GM12878 (cell line): Measurements from ENCODE around the gene NR1H4. TPM values are rescaled to one million over a fixed set of nuclear protein-coding genes. Genes with fewer than 3 reads are reported as not detected.

Experiments used
- ATAC-seq: fragments of 200-7000 bp; cut with Tn5 transposase; 3 replicates; pipeline ENCODE4 v1.9.1; 2020; ENCODE audit warnings: mild to moderate bottlenecking, moderate library complexity
- BruUV-seq: library from RNA; stranded (reverse); fragments of 400-500 nt; replicated peaks from 2 replicates; lab custom pipeline; 2021; lab: Mats Ljungman, UMichigan
- CTCF ChIA-PET: fragments of 300-600 bp; sonication (Branson Sonifier 250); formaldehyde crosslinking; extraction: SDS; loops from one replicate; lab custom pipeline; 2021; ENCODE audit warnings: inconsistent platforms; lab: Yijun Ruan, JAX
- POLR2A ChIA-PET: fragments of 350-600 bp; formaldehyde crosslinking; extraction: SDS; loops from one replicate; lab custom pipeline; 2021; ENCODE audit warnings: inconsistent platforms; lab: Charles Lee
- RAD21 ChIA-PET: fragments of 300-600 bp; sonication (Branson Sonifier 250); formaldehyde crosslinking; loops from one replicate; lab custom pipeline; 2023; ENCODE audit warnings: antibody characterized with exemption; ENCODE audit not compliant: unreplicated experiment; lab: Charles Lee
- SMC1A ChIA-PET: fragments of 300-600 bp; sonication (Branson Sonifier 250); formaldehyde crosslinking; loops from one replicate; lab custom pipeline; 2023; ENCODE audit not compliant: unreplicated experiment, uncharacterized antibody; lab: Charles Lee
- DNase-seq: peaks from one replicate; pipeline ENCODE4 v3.0.0-alpha.2; 2011; ENCODE audit warnings: low read depth, low spot score
- FAIRE-seq: peaks from 3 replicates; lab custom pipeline; 2011; peaks lifted over from hg19 to GRCh38; lab: Jason Lieb, UNC
- H2AFZ ChIP-seq: 2 replicates; pipeline ENCODE4 v1.6.0; 2011; ENCODE audit warnings: low read depth, low read length, control low read depth; ENCODE audit not compliant: control insufficient read depth
- H3K27ac ChIP-seq: 2 replicates; pipeline ENCODE4 v1.5.1; 2011; ENCODE audit warnings: control low read depth; ENCODE audit not compliant: control insufficient read depth, insufficient read depth
- H3K27me3 ChIP-seq, 2 experiments: replicated peaks in 1 of 2; 2 replicates each; pipeline versions ENCODE4 v1.6.0 to v1.6.1; 2011; ENCODE audit warnings: low read length in 1 of 2; ENCODE audit not compliant: control insufficient read depth in 2 of 2, insufficient read depth in 2 of 2
- H3K36me3 ChIP-seq, 2 experiments: 2 replicates each; pipeline ENCODE4 v1.5.1; 2011; ENCODE audit warnings: low read length in 1 of 2; ENCODE audit not compliant: control insufficient read depth in 2 of 2, insufficient read depth in 2 of 2
- H3K4me1 ChIP-seq: 2 replicates; pipeline ENCODE4 v1.6.1; 2011; ENCODE audit warnings: mild to moderate bottlenecking, low read length, moderate library complexity, mixed read lengths; ENCODE audit not compliant: control insufficient read depth, insufficient read depth
- H3K4me2 ChIP-seq: 2 replicates; pipeline ENCODE4 v1.6.0; 2011; ENCODE audit warnings: control low read depth; ENCODE audit not compliant: control insufficient read depth, insufficient read depth
- H3K4me3 ChIP-seq: fragments of 200-600 bp; sonication (generic); 2 replicates; pipeline ENCODE4 v1.5.1; 2016
- H3K79me2 ChIP-seq: 2 replicates; pipeline ENCODE4 v1.6.0; 2011; ENCODE audit warnings: low read length; ENCODE audit not compliant: control insufficient read depth, insufficient read depth
- H3K9ac ChIP-seq: 2 replicates; pipeline ENCODE4 v1.8.0; 2011; ENCODE audit warnings: low read length, control low read depth, mixed read lengths; ENCODE audit not compliant: control insufficient read depth, insufficient read depth
- H3K9me3 ChIP-seq: replicated peaks from 3 replicates; pipeline ENCODE4 v1.5.1; 2011; ENCODE audit warnings: mild to moderate bottlenecking, low read length; ENCODE audit not compliant: control insufficient read depth, insufficient read depth
- H4K20me1 ChIP-seq: 2 replicates; pipeline ENCODE4 v1.6.0; 2011; ENCODE audit not compliant: control insufficient read depth, insufficient read depth
- BACH1 ChIP-seq: fragments of 450-650 bp; IDR thresholded peaks from 2 replicates; pipeline ENCODE4 v1.6.1; 2017; ENCODE audit warnings: mild to moderate bottlenecking, borderline replicate concordance
- DPF2 ChIP-seq: fragments of 450-650 bp; IDR thresholded peaks from 2 replicates; pipeline ENCODE4 v1.6.1; 2017; ENCODE audit warnings: mild to moderate bottlenecking
- NBN ChIP-seq: fragments of 450-650 bp; IDR thresholded peaks from 2 replicates; pipeline ENCODE4 v1.6.1; 2016
- NFYB ChIP-seq: IDR thresholded peaks from 2 replicates; pipeline ENCODE4 v1.6.1; 2011; ENCODE audit warnings: low read depth, mild to moderate bottlenecking, low read length, improper control_type of control experiment, moderate library complexity; ENCODE audit not compliant: insufficient read depth
- POU2F2 ChIP-seq: IDR thresholded peaks from 3 replicates; pipeline ENCODE4 v1.6.1; 2011; ENCODE audit warnings: low read depth, mild to moderate bottlenecking, low read length, borderline replicate concordance
- RBBP5 ChIP-seq: fragments of 200-600 bp; sonication (generic); conservative IDR thresholded peaks from 2 replicates; pipeline ENCODE4 v1.6.1; 2016
- RFX5 ChIP-seq: IDR thresholded peaks from 2 replicates; pipeline ENCODE4 v1.6.1; 2011; ENCODE audit warnings: low read depth, low read length, improper control_type of control experiment
- SMARCA5 ChIP-seq: fragments of 450-650 bp; IDR thresholded peaks from 2 replicates; pipeline ENCODE4 v1.6.1; 2017; ENCODE audit warnings: mild to moderate bottlenecking
- SMC3 ChIP-seq: IDR thresholded peaks from 2 replicates; pipeline ENCODE4 v1.6.1; 2011; ENCODE audit warnings: low read length, improper control_type of control experiment, borderline replicate concordance
- STAT3 ChIP-seq: IDR thresholded peaks from 2 replicates; pipeline ENCODE4 v1.6.1; 2011; ENCODE audit warnings: low read depth, low read length, improper control_type of control experiment
- TCF3 ChIP-seq: IDR thresholded peaks from 2 replicates; pipeline ENCODE4 v1.6.1; 2012; ENCODE audit warnings: low read depth, mild to moderate bottlenecking, low read length, borderline replicate concordance; ENCODE audit not compliant: insufficient read depth
- ZNF384 ChIP-seq: IDR thresholded peaks from 2 replicates; pipeline ENCODE4 v1.6.1; 2012; ENCODE audit warnings: low read depth, mild to moderate bottlenecking, low read length, improper control_type of control experiment, borderline replicate concordance
- WGBS: methylation state at CpG from one replicate; pipeline ENCODE4 v1.1.6; 2016; ENCODE audit warnings: low lambda C conversion rate; ENCODE audit not compliant: insufficient replicate concordance, insufficient coverage; ENCODE audit errors: missing lambda C conversion rate; 5-methylcytosine and 5-hydroxymethylcytosine counted together
- in situ Hi-C: fragments of 300-500 bp; cut with MboI; formaldehyde crosslinking; loops from 9 replicates; pipeline ENCODE4 v1.14.3; 2018; ENCODE audit warnings: mixed read lengths
- intact Hi-C: fragments of 100-400 bp; cut with micrococcal nuclease; formaldehyde crosslinking; loops from one replicate; pipeline ENCODE4 v1.14.2; 2022; ENCODE audit not compliant: unreplicated experiment
- polyA plus RNA-seq, 11 experiments: library from polyadenylated mRNA; depleted of rRNA in 4 of 11; unstranded in 6 of 11; stranded (reverse) in 5 of 11; fragments of >200 nt; fragmentation: Nextera tagmentation in 4 of 11; fragmentation: Illumina TruSeq in 1 of 11; extraction: Ambion mirVana in 4 of 11; extraction: Trizol in 1 of 11; gene quantifications; 1 replicate in 1 of 11; 2 replicates in 10 of 11; pipeline versions ENCODE4 v1.2.1 to v1.2.3, GENCODE V29; 2011 to 2016; ENCODE audit warnings: inconsistent platforms in 2 of 11, missing spikeins in 2 of 11, low read depth in 1 of 11
- total RNA-seq, 4 experiments: library from RNA; depleted of rRNA in 3 of 4; stranded (reverse); fragments of >200 nt in 3 of 4; fragmentation: Illumina TruSeq in 1 of 4; extraction: Trizol in 1 of 4; gene quantifications; 2 replicates each; pipeline versions ENCODE4 v1.2.1 to v1.2.3, GENCODE V29; 2013 to 2021
- TF ChIP-seq, protein P1 (sequence below): fragments of 450-650 bp; IDR thresholded peaks from 2 replicates; pipeline ENCODE4 v1.6.1; 2017; ENCODE audit warnings: low read depth, mild to moderate bottlenecking, moderate library complexity
- TF ChIP-seq, protein P2 (sequence below): IDR thresholded peaks from 2 replicates; pipeline ENCODE4 v1.6.1; 2011; ENCODE audit warnings: borderline replicate concordance, low read depth, mild to moderate bottlenecking, moderate library complexity, mixed read lengths, low read length; ENCODE audit not compliant: insufficient read depth; ENCODE audit errors: extremely low read length
- TF ChIP-seq, protein P3 (sequence below): IDR thresholded peaks from 2 replicates; pipeline ENCODE4 v1.6.1; 2011; ENCODE audit warnings: low read depth, low read length, improper control_type of control experiment, borderline replicate concordance

The NR1H4 gene
- total and polyA plus RNA-seq, 10 of the 15 experiments (the other 5 are each of a cell fraction or from before 2014, with no cell fraction given), result 0.04 TPM; not detected in 9

DNA sequence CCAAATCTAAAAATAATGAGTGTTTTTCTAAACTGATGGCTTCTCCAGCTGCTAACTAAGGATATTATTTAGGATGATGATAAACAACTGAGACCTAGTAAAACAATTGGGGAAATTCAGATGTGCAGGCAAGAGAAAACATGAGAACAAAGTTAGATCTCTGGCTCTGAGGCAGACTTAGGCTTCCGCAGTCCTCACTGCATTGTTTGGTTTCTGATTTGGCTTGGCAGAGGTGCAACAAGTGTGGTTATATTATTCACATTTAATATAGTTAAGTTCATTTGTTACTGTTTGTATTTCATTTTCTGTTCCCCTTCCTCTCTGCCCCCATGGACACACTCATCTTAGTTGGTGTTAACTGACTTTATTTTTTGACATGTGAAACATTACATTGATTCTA lies 30.2 kb upstream of the NR1H4 start:
- H3K9me3 ChIP-seq, result no peaks in the 10 kb centered on the region
- TF ChIP-seq, protein P1, sequence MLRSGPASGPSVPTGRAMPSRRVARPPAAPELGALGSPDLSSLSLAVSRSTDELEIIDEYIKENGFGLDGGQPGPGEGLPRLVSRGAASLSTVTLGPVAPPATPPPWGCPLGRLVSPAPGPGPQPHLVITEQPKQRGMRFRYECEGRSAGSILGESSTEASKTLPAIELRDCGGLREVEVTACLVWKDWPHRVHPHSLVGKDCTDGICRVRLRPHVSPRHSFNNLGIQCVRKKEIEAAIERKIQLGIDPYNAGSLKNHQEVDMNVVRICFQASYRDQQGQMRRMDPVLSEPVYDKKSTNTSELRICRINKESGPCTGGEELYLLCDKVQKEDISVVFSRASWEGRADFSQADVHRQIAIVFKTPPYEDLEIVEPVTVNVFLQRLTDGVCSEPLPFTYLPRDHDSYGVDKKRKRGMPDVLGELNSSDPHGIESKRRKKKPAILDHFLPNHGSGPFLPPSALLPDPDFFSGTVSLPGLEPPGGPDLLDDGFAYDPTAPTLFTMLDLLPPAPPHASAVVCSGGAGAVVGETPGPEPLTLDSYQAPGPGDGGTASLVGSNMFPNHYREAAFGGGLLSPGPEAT, result no peak
- TF ChIP-seq BACH1 (no peak), NBN (no peak), NFYB (no peak), DPF2 (no peak), ZNF384 (no peak), RFX5 (no peak), POU2F2 (no peak), TCF3 (no peak), SMC3 (no peak), STAT3 (no peak), RBBP5 (no peak), SMARCA5 (no peak)
- TF ChIP-seq, protein P2, sequence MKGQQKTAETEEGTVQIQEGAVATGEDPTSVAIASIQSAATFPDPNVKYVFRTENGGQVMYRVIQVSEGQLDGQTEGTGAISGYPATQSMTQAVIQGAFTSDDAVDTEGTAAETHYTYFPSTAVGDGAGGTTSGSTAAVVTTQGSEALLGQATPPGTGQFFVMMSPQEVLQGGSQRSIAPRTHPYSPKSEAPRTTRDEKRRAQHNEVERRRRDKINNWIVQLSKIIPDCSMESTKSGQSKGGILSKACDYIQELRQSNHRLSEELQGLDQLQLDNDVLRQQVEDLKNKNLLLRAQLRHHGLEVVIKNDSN, result no peak
- TF ChIP-seq, protein P3, sequence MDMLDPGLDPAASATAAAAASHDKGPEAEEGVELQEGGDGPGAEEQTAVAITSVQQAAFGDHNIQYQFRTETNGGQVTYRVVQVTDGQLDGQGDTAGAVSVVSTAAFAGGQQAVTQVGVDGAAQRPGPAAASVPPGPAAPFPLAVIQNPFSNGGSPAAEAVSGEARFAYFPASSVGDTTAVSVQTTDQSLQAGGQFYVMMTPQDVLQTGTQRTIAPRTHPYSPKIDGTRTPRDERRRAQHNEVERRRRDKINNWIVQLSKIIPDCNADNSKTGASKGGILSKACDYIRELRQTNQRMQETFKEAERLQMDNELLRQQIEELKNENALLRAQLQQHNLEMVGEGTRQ, result no peak
- TF ChIP-seq, all 136 proteins: peak for 0
- H3K9ac ChIP-seq, result no peak overlapping the region
- SMC1A ChIA-PET, result no interaction called here
- RAD21 ChIA-PET, result no interaction called here
- H4K20me1 ChIP-seq, result no peaks in the 10 kb centered on the region
- no peak overlapping the region for H3K4me3 ChIP-seq
- peaks cover 0 to 2% of the 10 kb centered on the region in 2 experiments; a peak in 1 of 4 replicates for H3K27me3 ChIP-seq
- POLR2A ChIA-PET, result no interaction called here
- H3K36me3 ChIP-seq, result no peaks in the 10 kb centered on the region
- H2AFZ ChIP-seq, result no peak overlapping the region
- intact Hi-C loops, result no loop called here
- in situ Hi-C loops, result no loop called here
- ATAC-seq (no peak), FAIRE-seq (no peak), DNase-seq (no peak)
- BruUV-seq, result no TSS peak
- no peak overlapping the region for H3K4me2 ChIP-seq
- H3K4me1 ChIP-seq, result no peaks in the 10 kb centered on the region
- H3K79me2 ChIP-seq, result no peaks in the 10 kb centered on the region
- WGBS, result 95% methylated on average over 1 of the region's 1 CpG
- no peak overlapping the region for H3K27ac ChIP-seq
- CTCF ChIA-PET, result no interaction called here
